ENCODE results near the gene KRT36.

Gene KRT36

DNA sequence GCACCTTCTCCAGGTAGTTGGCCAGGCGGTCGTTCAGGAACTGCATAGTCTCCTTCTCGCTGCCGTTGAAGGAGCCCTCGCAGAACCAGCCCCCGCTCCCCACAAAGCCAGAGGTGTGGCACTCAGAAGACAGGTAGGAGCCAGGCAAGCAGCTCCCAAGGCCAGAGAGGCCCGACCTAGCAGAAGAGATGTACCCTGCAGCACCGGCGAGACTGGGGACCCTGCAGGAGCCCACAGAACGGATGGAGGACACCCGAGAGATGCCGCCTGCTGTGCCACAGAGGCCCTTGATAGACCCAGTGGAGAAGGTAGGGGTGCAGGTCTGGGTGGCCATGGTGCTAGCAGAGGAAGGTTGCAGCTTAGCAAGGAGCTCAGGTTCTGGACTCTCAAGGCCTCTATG is at the start of gene KRT36:
Gene KRT36, minus strand, starts transcription at position 380 of the 400 bp plus-strand sequence. Its CDS starts 46 bp downstream, at position 334.
- no peak for DNase-seq (ENCODE audit: low read depth)

DNA sequence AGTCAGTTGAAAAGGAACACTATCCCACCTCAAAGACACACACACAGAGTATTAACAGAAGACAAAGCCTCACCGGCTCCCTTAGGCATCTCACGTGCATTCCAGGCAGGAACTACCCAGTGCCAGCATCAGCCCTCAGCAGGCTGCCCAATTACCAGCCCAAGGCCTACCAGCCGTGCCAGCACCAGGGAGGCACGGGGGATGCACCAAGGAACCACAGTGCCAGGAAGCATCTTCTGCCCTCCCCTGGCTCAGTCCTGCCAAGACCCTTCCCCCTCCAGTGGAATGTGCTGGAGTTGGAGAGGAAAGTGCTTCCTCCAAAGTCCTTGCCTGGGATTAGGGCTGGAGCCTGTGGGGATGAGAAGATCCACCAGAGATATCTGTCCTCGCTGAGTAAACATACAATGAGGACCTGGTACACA is 49.4 kb upstream of the KRT36 start:
- DNase-seq (ENCODE audit: low read depth) = no peak

DNA sequence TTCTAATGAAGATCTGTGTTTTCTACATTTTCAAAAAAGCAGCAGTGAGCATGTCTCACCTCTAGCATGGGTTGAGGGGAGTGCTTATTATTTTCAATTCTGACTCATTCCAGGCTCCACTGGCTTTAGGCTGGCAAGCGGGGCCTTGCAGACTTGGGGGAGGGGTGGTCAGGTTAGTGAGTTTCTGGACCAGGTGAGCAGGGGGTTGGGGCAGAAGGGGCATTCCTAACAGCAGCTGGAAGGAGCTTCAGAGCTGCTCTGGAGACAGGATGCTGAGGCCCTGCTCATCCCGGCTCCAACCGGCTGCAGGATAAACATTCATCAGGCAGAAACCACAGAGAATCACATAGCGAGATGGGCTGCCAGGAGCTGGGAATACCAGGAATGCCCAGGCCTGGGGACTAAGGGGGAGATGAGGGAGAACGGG is 48.9 kb upstream of the KRT36 start:
- no peak for DNase-seq (ENCODE audit: low read depth)

DNA sequence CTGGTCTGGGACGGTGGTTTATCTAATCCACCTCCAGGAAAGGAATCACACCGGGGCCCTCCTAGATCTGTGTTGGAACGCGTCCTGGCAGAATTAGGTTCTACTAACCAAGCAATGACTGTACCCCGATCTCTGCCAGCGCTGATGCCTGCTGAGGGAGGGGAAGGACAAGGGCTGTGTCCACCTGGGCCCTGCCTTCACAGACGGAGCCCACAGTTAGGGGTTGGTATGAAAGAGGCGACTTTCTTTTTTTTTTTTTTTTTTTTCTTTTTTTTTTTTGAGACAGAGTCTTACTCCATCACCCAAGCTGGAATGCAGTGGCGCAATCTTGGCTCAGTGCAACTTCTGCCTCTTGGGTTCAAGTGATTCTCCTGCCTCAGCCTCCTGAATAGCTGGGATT is 48.3 kb upstream of the KRT36 start:
- DNase-seq (ENCODE audit: low read depth) = no peak

DNA sequence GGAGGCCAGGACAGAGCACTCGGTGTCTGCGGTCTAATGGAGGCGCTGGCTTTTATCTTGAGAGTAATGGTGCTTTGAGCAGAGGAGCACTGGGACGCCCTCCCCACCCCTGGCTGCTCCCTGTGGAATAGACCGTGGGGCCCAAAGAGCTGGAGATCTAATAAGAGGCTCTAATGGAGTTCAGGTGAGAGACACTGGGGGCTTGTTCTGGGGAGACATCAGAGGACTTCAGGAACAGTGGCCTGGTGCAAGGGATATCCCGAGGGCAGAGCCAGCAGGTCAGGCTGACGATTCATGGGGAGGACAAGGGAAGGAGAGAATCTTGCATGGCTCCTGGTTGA is 47.9 kb upstream of the KRT36 start:
- DNase-seq (ENCODE audit: low read depth) = no peak

DNA sequence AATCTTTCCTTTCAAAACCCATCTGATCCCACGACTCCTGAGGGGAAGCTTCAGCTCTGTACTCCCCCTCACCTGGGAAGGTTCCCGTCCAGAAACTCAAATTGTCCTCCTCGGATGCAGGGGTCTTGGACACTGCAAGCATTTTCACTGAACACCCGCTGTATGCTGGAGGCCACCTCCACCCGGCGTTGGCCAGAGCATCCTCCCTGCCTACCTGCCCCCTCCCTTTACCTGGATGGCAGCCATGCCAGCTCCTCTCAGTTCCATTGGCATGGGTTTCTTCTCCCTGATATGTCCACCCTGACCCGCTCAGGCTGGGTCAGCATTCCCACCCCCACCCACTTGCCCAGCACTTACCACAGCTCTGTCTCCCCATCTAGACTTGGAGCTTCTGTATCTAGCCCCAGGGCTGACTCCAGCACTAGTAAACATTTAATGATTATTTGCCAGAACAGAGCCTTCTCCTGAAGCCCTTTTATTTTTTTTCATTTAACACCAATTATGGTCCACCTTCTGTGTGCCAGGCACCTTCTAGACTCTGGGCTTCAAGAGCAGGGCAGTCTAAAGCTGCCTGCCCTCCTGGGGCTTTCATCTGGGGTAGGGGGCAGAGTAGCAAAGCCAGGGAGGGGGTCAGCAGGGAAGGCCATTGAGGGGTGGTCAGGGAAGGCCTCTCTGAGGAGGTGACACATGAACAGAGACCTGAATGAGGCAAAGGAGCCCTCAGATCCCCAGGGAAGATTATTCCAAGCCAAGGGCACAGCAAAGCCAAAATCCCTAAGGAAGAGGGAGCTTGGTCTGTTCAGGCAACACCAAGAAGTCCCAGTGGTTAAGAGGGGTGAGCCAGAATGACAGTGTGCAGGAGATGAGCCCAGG is 47.3 kb upstream of the KRT36 start:
- no peak for DNase-seq (ENCODE audit: low read depth)

DNA sequence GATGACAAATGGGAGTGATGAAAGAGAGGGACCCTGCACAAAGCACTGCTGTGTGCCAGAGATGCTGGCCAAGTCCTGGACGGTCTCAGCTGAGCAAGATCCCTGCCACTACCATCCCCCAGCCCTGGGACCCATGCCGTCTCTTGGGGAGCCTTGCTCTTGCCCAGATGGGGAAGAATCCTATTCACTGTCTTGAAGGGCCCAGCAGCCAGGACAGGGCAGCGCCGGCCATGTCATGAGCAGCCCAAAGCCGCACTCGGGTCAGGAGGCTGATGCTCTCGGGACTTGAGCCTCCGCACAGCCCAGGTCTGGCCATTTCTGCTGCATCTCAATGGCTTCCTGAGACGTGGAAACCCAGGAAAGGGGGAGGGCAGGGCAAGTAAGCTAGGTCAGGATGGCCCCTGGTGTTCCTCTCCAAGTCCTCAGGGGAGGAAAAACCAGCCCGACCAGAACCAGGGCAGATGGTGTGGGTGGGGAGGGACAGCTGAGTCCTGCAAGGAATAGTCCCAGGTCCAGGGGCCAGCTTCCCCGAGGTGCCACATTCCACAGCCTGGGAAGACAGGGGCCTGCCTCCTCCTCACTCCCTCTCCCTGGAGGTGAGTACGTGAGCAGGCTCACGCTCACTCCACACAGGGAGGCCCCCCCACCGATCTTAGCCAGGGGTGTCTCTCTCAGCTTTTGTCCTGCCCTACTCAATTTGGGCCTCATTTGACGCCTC is 46.2 kb upstream of the KRT36 start:
- DNase-seq (ENCODE audit: low read depth) = no peak

DNA sequence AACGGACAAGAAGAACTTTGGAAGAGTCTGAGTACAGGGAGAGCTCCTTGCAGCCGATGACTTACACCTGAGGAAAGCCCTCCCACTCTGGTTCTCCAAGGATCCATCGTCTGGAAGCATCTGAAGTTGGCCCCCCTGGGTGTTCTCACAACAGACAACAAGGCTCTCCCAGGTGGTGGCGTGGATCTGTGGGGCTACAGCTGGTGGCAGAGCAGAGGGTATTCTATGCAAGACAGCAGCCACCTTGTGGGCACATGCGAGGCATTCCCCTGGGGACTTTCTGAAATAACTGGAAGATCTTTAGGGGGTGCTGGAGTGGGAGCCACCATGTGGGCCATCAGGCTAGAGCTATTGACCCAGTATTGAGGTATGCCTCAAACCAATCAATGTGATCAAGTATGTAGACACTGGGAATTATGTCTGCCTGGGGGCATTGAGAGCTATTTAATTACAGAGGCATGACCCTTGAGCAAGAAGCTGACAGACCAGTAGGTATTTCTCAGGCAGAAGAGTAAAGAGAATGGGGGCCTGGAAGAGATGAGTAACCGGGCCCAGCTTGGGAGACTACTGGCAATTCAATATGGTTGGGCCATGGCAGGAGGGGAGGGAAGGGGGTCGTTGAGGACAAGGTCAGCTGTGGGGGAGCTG is 45.3 kb upstream of the KRT36 start:
- DNase-seq (ENCODE audit: low read depth) = no peak

DNA sequence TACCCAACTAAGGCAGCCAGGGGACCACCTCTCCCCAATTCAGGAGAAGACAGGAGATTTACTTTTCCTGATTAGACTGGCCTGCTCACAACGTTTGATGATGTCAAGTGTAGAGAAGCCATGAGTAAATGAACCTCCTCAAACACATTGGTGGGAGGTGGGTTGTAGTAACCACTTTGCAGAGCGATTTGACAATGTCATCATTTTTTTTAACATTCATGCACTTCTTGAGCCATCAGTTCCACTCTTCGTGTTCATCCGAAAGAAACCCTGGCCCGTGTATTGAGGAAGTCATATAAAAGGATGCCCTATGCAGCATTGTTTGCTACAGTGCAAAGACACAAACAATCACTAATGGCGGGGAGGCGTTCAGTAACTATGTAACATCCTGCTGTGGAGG is 43.9 kb upstream of the KRT36 start:
- no peak for DNase-seq (ENCODE audit: low read depth)

DNA sequence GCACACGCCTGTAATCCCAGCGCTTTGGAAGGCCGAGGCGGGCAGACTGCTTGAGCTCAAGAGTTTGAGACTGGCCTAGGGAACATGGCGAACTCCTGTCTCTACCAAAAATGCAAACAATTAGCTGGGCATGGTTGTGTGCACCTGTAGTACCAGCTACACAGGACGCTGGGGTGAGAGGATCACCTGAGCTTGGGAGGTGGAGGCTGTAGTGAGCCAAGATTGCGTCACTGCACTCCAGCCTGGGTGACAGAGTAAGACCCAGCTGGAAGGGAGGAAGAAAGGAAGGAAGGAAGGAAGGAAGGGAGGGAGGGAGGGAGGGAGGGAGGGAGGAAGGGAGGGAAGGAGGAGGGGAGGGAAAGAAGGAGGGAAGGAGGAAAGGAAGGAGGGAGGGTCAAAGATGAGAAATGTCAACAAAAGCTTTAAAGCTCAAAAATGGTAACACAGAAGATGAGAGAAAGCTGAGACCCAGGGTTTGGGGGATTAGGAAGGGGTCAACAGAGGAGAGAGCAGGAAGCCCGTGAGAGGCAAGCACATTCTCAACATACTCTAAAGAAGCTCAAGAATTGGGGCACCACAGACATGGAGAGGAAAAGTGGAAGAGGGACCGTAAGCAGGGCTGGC is 43.3 kb upstream of the KRT36 start:
- no peak for DNase-seq (ENCODE audit: low read depth)

DNA sequence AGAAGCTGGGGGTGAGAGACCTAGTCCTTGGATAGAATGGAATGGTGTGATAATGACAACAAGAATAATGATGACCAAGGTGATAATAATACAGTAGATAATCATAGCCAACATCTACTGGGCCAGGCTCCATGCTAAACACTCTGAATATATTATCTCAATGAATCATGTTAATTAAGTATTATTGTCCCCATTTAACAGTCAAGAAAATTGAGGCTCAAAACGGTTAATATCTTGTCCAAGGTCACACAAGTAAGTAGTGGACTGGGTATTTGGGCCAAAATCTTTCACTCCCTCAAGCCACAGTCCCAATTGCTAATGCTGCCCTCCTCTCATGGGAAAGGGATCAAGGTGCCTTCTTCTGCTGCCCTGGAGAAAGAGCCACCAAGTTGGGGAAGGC is 42.3 kb upstream of the KRT36 start:
- DNase-seq (ENCODE audit: low read depth) = no peak

DNA sequence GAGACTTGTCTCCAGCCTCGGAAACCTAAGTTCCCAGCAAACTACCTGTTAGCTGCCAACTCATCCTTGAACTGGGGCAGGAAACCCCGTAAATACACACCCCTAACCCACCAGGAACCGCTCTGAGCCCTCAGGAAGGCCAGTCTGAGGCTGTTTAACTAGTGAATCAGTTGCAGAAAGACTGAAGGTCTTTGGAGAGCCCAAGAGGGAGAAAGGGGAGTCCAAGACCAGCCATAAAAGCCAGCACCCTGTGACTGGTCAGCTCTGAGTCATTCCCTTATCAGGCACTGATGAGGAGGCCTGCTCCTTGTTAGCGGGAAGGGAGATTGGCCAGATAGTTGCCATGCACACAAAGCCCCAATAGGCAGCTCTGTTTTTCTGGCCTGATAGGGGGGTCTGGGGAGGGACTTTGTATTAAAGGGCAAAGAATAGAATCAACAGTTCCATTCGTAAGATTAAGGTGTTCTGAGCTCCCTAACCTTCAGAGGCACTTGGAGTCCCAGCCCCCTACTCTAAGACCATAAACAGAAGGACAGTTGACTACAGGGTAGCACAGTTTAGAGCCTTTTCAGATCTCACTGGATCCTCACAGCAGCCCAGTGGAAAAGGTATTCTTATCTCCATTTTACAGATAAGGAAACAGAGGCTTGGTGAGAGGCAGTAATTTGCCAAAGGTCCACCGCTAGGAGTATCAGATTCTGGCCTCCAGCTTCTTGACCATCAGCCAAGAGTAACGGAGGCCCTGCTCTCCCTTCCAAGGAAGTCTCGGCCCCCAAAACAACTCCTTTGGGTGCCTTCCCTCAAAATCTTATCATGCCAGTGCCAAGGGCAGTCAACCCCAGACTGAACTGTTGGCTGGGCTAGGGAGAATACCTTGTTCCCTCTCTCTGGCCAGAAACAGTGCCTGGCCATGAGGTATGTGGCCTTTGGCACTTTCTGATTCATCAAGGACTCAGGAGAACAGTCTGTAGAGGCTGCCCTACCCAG is 40.6 kb upstream of the KRT36 start:
- DNase-seq (ENCODE audit: low read depth) = no peak

DNA sequence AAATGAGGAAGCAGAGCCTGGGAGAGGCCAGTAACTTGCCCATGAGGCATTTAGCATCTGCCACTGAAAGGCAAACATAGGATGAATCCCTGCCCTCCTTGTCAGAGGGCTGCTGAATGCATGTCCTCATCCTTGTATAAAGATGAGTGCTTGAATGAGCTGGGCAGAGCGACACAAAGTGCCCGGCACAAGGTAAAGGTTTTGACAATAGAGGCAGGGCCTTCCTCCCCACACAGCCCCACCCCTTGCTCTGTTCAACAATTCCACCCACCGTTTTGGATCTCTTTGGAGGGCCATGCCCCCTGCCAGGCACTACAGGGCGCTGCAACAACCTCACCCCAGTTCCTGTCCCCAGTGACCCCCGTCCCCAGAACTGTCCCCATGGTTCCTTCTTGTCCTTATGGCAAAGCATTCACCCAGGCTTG is 39.8 kb upstream of the KRT36 start:
- DNase-seq (ENCODE audit: low read depth) = no peak

DNA sequence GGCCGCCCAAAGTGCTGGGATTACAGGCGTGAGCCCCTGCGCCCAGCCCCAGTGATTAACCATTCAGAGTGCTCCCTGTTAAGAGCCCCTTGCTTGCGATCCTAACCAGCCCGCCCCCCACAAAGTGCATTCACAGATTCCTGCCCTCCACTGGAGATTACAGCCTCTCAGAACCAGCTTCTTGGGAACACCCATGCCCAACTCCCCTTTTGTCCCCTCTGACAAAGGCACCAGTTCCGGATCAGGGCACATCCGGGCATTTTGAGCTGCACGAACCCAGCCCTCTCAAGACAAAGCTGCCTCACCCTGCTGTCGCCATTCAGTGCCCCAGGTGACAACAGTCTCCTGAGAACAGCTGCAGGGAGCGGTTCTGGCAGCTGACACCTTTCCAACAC is 39.2 kb upstream of the KRT36 start:
- no peak for DNase-seq (ENCODE audit: low read depth)

DNA sequence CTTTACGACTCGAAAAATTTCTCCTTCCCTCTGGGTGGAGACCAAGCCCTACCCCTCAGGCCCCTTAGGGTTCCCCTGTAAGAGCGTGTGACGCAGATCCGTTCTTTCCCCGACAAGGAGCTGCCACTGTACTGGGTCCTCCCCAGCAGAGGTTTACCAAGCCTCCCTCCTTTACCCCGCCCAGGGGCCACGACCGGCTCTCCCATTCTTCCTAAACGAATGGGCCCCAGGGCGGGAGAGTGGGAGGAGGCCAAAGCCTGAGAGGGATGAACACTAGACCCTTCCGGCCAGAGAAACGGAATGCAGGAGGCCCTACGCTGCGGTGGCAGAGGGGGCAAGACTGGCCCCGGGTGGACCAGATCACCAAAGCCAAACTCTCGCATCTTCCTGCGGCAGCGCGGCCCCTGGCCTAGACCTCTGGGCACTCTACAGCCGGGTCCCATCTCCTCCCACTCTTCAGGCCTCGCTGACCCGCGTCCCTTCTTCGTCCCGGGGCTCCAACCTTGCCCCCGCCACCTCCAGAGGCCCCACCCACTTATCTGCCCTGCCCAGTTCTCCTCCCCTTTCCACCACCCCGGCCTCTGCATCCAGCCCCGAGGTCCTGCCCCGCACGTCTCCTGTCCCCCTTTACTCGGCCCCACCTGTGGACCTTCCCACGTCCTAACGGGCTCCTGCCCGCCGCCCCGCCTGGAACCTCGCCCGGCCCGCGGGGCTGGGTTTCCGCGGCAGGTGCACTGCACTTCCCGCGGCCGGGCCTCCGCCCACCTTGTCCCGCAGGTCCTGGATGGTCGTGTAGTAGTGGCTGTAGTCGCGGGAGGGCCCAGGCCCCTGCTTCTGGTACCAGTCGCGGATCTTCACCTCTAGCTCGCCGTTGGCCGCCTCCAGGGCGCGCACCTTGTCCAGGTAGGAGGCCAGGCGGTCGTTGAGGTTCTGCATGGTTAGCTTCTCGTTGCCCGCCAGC is 37.6 kb upstream of the KRT36 start:
- no peak for DNase-seq (ENCODE audit: low read depth)

DNA sequence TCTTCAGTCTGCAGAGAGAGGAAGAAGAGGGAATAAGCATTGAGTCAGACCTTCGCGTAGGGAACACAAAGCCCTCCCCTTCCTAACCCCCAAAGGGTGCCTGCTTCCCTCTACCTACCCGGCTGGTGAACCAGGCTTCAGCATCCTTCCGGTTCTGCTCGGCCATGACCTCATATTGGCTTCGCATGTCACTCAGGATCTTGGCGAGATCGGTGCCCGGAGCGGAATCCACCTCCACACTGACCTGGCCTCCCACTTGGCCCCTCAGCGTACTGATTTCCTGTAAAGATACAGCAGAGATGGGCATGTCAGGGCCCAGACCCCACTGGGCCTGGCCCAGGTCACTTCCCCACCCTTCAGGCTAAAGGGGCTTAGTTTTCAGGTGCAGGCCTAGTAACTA is 34.6 kb upstream of the KRT36 start:
- no peak for DNase-seq (ENCODE audit: low read depth)

DNA sequence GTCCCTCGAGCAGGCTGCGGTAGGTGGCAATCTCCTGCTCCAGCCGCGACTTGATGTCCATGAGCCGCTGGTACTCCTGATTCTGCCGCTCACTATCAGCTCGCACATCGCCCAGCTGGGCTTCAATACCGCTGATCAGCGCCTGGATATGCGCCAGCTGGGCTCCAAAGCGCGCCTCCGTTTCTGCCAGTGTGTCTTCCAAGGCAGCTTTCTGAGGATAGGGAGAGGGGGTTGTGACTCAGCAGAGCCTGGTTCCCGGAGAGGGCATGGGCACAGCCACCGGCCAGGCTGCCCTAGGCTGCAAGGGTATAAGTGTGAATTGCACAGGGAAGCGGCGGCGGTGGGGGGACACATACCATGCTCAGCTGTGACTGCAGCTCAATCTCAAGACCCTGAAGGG is 34.1 kb upstream of the KRT36 start:
- no peak for DNase-seq (ENCODE audit: low read depth)

DNA sequence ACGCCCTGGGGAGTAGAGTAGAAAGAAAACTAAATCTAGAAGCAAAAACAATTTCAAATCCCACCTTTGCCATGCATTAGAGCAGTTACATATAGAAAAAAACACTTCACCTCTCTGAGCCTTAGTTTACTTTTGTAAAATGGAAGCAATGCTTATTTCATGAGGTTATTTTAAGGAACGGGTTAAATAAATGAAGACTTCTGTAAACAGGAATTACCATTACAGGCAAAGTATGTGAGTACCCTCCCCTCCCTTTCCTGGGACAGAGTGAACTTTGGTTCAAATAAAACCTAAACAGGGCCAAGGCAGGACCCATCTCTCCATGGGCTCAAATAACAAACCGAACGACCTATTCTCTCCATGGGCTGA is 33.5 kb upstream of the KRT36 start:
- DNase-seq (ENCODE audit: low read depth) = no peak

DNA sequence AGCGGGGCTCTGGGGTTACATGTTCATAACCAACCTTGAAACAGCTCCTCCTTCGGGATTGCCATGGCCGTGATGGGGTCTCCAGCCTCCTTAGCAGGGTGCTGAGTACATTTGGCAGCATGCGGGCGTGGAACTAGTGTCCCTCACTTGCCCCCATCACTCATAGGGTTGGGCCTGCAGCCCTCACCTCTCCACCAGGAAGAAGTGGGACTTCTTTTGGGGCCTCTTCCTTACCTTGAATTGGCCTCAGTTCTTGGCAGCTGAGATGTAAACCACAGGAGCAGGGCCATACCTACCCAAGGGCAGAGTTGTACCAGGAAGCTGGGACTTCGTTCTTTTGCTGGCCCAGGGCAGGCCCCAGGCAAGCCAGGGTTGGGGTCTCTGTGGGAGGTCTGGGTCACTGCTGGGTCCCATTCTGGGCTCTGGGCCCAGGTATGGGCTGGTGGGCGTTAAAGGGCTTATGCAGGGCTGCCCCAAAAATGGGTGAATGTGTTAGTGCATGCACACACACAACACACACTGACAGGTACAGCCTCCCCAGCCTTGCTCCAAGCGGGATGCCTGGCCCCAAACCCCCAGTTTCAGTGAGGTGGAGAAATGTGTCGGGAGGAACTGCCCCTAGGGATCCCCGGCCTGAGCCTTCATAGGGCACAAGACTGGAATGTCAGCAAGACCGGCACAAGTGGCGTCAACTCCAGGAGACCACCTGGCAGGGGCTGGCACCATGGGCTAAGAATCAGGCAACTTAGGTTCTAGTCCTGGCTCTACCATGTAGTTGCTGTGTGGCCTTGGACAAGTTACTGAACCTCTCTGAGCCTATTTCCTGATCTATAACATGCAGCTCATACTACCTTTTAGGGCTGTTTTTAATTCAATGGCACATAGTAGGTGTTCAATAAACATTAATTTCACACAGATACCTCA is 32.9 kb upstream of the KRT36 start:
- no peak for DNase-seq (ENCODE audit: low read depth)

Data from T-helper 22 cell (primary cell).